ENCODE data around the gene LSMEM2. TPM values are rescaled to one million over a fixed set of nuclear protein-coding genes. Genes with fewer than 3 reads are reported as not detected.
A peak's percentile ranks its signal among the peaks of the same experiment; 100 is the strongest.
"Not testable (repeated sequence)": the region's sequence is repeated elsewhere in the genome, so short reads cannot be mapped to it uniquely, and the experiment has no call there.

Gene LSMEM2
- polyA plus RNA-seq, 2 of the 4 experiments (the other 2 are of a cell fraction): 0.09 TPM; not detected in 1

DNA sequence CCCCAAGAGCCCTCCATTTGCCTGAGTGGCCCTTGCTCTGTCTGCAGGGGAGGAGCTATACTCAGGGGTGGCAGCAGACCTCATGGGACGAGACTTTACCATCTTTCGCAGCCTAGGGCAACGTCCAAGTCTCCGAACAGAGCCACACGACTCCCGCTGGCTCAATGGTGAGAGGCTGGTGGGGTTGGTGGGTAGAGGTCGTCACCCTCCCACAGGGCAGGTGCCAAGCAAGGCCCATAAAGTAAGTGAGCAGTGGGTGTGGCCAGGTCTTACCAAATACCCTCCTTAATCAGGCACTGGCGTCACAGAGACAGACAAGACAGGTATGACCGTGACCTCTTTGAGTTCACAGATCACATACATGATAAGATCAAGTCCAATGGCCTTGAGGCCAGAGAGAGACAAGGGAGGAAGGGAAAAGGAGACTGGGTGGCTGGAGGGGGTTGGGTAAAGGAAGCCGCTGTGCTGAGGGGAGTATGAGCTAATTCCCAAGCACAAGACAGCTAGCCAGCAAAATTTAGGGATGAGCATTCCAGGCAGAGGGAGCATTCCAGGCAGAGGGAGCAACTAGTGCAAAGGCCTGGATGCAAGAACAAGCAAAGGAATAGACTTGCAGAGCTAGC is 7.5 kb upstream of the LSMEM2 start (continued):
- TF ChIP-seq, protein P1, sequence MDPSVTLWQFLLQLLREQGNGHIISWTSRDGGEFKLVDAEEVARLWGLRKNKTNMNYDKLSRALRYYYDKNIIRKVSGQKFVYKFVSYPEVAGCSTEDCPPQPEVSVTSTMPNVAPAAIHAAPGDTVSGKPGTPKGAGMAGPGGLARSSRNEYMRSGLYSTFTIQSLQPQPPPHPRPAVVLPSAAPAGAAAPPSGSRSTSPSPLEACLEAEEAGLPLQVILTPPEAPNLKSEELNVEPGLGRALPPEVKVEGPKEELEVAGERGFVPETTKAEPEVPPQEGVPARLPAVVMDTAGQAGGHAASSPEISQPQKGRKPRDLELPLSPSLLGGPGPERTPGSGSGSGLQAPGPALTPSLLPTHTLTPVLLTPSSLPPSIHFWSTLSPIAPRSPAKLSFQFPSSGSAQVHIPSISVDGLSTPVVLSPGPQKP (IDR thresholded peaks at IDR 0.05; ENCODE audit: low read depth, low read length): no peak
- TF ChIP-seq, protein P2, sequence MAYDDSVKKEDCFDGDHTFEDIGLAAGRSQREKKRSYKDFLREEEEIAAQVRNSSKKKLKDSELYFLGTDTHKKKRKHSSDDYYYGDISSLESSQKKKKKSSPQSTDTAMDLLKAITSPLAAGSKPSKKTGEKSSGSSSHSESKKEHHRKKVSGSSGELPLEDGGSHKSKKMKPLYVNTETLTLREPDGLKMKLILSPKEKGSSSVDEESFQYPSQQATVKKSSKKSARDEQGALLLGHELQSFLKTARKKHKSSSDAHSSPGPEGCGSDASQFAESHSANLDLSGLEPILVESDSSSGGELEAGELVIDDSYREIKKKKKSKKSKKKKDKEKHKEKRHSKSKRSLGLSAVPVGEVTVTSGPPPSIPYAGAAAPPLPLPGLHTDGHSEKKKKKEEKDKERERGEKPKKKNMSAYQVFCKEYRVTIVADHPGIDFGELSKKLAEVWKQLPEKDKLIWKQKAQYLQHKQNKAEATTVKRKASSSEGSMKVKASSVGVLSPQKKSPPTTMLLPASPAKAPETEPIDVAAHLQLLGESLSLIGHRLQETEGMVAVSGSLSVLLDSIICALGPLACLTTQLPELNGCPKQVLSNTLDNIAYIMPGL (CRISPR knock-in tag; IDR thresholded peaks at IDR 0.05; ENCODE audit: borderline replicate concordance): no peak
- no peak for TF ChIP-seq CBX8 (IDR thresholded peaks at IDR 0.05)
- TF ChIP-seq, protein P3, sequence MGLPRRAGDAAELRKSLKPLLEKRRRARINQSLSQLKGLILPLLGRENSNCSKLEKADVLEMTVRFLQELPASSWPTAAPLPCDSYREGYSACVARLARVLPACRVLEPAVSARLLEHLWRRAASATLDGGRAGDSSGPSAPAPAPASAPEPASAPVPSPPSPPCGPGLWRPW (IDR thresholded peaks at IDR 0.05): no peak
- TF ChIP-seq, protein P4, sequence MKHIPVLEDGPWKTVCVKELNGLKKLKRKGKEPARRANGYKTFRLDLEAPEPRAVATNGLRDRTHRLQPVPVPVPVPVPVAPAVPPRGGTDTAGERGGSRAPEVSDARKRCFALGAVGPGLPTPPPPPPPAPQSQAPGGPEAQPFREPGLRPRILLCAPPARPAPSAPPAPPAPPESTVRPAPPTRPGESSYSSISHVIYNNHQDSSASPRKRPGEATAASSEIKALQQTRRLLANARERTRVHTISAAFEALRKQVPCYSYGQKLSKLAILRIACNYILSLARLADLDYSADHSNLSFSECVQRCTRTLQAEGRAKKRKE (CRISPR knock-in tag; IDR thresholded peaks at IDR 0.05; ENCODE audit: low read depth): no peak
- no peak for TF ChIP-seq FOSB (CRISPR knock-in tag; IDR thresholded peaks at IDR 0.05)
- no peak for TF ChIP-seq KDM1A (IDR thresholded peaks at IDR 0.05; ENCODE audit: low read depth)
- TF ChIP-seq RAD21 (conservative IDR thresholded peaks at IDR 0.05 in 1 of 2, IDR thresholded peaks at IDR 0.05 in 1 of 2): no peak

DNA sequence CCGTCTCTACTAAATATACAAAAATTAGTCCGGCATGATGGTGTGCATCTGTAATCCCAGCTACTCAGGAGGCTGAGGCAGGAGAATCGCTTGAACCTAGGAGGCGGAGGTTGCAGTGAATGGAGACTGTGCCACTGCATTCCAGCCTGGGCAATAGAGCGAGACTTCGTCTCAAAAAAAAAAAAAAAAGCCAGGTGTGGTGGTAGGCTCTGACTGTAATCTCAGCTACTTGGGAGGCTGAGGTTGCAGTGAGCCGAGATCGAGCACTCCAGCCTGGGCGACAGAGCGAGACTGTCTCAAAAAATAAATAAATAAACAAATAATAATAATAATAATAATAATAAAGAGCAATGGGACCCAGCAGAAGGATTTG is 6.4 kb upstream of the LSMEM2 start:
- WGBS (ENCODE audit: missing lambda C conversion rate): 67% methylated on average over 8 of the region's 10 CpGs
- ATAC-seq; H3K27ac ChIP-seq; FAIRE-seq; POLR2A ChIA-PET; H3K9me3 ChIP-seq; DNase-seq (ENCODE audit: low read depth in 1 of 2, low spot score in 1 of 2); H3K4me3 ChIP-seq: not testable (repeated sequence)
- H3K4me2 ChIP-seq: peak overlapping the region; percentile 59
- H3K4me1 ChIP-seq: peaks cover 47% of the 10 kb centered on the region
- CTCF ChIA-PET: interaction anchor here (0.7 to 8.0 kb wide), 12 partner anchors 11 to 228 kb away, joined by 3 to 67 read pairs (median 3); partner anchors contain the start of gene IFRD2

DNA sequence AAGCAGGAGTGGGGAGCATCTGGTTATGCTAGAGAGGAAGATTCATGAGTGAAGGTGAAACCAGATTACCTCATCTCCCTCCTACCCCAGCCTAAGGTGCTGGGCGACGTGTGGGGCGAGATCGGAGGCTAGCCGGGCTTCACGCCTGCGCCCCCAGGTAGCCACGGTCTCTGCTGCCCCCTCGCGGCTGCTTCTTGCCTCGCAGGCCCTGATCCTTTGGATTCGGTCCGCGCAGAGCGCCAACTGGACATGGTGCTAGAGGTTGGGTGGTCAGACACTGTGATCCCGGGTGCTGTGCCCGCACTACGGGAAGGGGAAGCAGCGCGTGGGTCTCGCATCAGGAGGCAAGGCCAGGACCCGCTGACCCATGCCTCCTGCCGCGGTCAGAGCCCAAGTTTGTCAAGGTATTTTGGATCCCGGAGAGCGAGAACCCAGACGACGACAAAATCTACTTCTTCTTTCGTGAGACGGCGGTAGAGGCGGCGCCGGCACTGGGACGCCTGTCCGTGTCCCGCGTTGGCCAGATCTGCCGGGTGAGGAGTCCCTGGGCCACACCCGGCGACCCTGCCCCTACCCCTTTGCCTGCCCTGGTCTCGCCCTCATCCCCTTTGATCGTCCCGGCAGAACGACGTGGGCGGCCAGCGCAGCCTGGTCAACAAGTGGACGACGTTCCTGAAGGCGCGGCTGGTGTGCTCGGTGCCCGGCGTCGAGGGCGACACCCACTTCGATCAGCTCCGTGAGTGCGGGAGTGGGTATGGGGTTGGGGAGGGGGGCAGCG is 5.8 kb upstream of the LSMEM2 start:
- 16% methylated on average over 35 of the region's 61 CpGs for WGBS (ENCODE audit: missing lambda C conversion rate)
- no peak for FAIRE-seq
- peak; percentile 74 to 77 for DNase-seq (ENCODE audit: low read depth in 1 of 2, low spot score in 1 of 2)
- ChIA-PET CTCF (interaction anchor here (0.7 to 8.0 kb wide), 10 partner anchors 12 to 78 kb away, joined by 3 to 67 read pairs (median 7); partner anchors contain the start of gene IFRD2), POLR2A (no interaction called here)
- Histone ChIP-seq H3K4me1 (peaks cover 41% of the 10 kb centered on the region), H3K4me3 (no peak overlapping the region), H3K27ac (0 out of 6 replicates have a peak overlapping the region, but pooled peaks of 1 of the 2 experiments have one; percentile 37), H3K9me3 (no peaks in the 10 kb centered on the region), H3K4me2 (peak overlapping the region; percentile 59)
- TF ChIP-seq MYC (IDR thresholded peaks at IDR 0.05; ENCODE audit: borderline replicate concordance, low read length): no peak
- no peak for TF ChIP-seq HEYL (CRISPR knock-in tag; IDR thresholded peaks at IDR 0.05)
- TF ChIP-seq SMC3 (IDR thresholded peaks at IDR 0.05): peak; percentile 81
- TF ChIP-seq RAD21 (conservative IDR thresholded peaks at IDR 0.05 in 1 of 2, IDR thresholded peaks at IDR 0.05 in 1 of 2): peak; percentile 91
- TF ChIP-seq, protein P5, sequence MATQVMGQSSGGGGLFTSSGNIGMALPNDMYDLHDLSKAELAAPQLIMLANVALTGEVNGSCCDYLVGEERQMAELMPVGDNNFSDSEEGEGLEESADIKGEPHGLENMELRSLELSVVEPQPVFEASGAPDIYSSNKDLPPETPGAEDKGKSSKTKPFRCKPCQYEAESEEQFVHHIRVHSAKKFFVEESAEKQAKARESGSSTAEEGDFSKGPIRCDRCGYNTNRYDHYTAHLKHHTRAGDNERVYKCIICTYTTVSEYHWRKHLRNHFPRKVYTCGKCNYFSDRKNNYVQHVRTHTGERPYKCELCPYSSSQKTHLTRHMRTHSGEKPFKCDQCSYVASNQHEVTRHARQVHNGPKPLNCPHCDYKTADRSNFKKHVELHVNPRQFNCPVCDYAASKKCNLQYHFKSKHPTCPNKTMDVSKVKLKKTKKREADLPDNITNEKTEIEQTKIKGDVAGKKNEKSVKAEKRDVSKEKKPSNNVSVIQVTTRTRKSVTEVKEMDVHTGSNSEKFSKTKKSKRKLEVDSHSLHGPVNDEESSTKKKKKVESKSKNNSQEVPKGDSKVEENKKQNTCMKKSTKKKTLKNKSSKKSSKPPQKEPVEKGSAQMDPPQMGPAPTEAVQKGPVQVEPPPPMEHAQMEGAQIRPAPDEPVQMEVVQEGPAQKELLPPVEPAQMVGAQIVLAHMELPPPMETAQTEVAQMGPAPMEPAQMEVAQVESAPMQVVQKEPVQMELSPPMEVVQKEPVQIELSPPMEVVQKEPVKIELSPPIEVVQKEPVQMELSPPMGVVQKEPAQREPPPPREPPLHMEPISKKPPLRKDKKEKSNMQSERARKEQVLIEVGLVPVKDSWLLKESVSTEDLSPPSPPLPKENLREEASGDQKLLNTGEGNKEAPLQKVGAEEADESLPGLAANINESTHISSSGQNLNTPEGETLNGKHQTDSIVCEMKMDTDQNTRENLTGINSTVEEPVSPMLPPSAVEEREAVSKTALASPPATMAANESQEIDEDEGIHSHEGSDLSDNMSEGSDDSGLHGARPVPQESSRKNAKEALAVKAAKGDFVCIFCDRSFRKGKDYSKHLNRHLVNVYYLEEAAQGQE (IDR thresholded peaks at IDR 0.05): no peak
- no peak for TF ChIP-seq POLR2AphosphoS2 (conservative IDR thresholded peaks at IDR 0.05; ENCODE audit: low read length)
- TF ChIP-seq, protein P6, sequence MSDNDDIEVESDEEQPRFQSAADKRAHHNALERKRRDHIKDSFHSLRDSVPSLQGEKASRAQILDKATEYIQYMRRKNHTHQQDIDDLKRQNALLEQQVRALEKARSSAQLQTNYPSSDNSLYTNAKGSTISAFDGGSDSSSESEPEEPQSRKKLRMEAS (IDR thresholded peaks at IDR 0.05): no peak
- no peak for TF ChIP-seq MAFK (IDR thresholded peaks at IDR 0.05; ENCODE audit: partially characterized antibody)
- no peak for TF ChIP-seq FOXS1 (CRISPR knock-in tag; IDR thresholded peaks at IDR 0.05)
- no peak for TF ChIP-seq RFX5 (IDR thresholded peaks at IDR 0.05)
- TF ChIP-seq, protein P7, sequence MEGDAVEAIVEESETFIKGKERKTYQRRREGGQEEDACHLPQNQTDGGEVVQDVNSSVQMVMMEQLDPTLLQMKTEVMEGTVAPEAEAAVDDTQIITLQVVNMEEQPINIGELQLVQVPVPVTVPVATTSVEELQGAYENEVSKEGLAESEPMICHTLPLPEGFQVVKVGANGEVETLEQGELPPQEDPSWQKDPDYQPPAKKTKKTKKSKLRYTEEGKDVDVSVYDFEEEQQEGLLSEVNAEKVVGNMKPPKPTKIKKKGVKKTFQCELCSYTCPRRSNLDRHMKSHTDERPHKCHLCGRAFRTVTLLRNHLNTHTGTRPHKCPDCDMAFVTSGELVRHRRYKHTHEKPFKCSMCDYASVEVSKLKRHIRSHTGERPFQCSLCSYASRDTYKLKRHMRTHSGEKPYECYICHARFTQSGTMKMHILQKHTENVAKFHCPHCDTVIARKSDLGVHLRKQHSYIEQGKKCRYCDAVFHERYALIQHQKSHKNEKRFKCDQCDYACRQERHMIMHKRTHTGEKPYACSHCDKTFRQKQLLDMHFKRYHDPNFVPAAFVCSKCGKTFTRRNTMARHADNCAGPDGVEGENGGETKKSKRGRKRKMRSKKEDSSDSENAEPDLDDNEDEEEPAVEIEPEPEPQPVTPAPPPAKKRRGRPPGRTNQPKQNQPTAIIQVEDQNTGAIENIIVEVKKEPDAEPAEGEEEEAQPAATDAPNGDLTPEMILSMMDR (IDR thresholded peaks at IDR 0.05): peak; percentile 78
- ATAC-seq: peak; percentile 43 to 75

All from A549 (cell line).